ENCODE data around the gene CYTL1. TPM values are rescaled to one million over a fixed set of nuclear protein-coding genes. Genes with fewer than 3 reads are reported as not detected.

The CYTL1 gene
- total RNA-seq, 1 donor from 2014 or later = 16.9 TPM

DNA sequence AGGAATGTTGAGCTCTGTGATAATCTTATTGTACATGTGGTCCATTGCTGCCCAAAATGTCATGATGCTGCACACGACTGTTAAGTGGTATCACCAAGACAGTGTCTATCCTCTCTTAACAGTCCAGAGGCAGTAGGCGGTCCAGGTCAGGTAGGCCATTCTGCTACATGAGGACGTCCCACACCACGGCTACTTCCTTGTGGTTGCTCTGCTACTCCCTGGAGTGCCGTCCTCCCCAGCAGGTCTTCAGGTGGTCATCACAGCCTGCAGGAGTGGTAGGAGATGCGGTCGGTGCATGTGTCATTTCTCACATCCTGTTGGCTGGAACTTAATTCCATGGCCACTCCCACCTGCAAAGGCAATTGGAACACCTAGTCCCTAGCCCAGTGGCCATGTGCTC, 20.5 kb upstream of the CYTL1 start:
- Mint-ChIP-seq H3K9me3 (no peaks in the 10 kb centered on the region), H3K27me3 (ENCODE audit: low read depth) (peaks cover 21% of the 10 kb centered on the region), H3K4me1 (peaks cover 33% of the 10 kb centered on the region), H3K36me3 (no peaks in the 10 kb centered on the region), H3K4me3 (no peak overlapping the region), H3K27ac (no peak overlapping the region)
- DNase-seq (ENCODE audit: low spot score in 2 of 2, unreplicated experiment in 2 of 2) = no peak
- TF ChIP-seq, protein P1, sequence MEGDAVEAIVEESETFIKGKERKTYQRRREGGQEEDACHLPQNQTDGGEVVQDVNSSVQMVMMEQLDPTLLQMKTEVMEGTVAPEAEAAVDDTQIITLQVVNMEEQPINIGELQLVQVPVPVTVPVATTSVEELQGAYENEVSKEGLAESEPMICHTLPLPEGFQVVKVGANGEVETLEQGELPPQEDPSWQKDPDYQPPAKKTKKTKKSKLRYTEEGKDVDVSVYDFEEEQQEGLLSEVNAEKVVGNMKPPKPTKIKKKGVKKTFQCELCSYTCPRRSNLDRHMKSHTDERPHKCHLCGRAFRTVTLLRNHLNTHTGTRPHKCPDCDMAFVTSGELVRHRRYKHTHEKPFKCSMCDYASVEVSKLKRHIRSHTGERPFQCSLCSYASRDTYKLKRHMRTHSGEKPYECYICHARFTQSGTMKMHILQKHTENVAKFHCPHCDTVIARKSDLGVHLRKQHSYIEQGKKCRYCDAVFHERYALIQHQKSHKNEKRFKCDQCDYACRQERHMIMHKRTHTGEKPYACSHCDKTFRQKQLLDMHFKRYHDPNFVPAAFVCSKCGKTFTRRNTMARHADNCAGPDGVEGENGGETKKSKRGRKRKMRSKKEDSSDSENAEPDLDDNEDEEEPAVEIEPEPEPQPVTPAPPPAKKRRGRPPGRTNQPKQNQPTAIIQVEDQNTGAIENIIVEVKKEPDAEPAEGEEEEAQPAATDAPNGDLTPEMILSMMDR (IDR thresholded peaks at IDR 0.05; ENCODE audit: unreplicated experiment) = no peak

- Mint-ChIP-seq H3K4me1 (peaks cover 50% of the 10 kb centered on the region), H3K27ac (peak overlapping the region; percentile 21), H3K4me3 (no peak overlapping the region), H3K27me3 (ENCODE audit: low read depth) (peaks cover 7% of the 10 kb centered on the region), H3K36me3 (no peaks in the 10 kb centered on the region), H3K9me3 (no peaks in the 10 kb centered on the region)
- DNase-seq (ENCODE audit: low spot score in 2 of 2, unreplicated experiment in 2 of 2) = no peak
- TF ChIP-seq, protein P1 (IDR thresholded peaks at IDR 0.05; ENCODE audit: unreplicated experiment) = no peak
Observed at GRCh38 chr4:5037553-5038551, 18.6 kb upstream of the CYTL1 start.

- H3K4me1 Mint-ChIP-seq = peaks cover 51% of the 10 kb centered on the region
- no peak for DNase-seq (ENCODE audit: low spot score in 2 of 2, unreplicated experiment in 2 of 2)
- peak overlapping the region; percentile 87 for H3K27ac Mint-ChIP-seq
- H3K27me3 Mint-ChIP-seq (ENCODE audit: low read depth) = peaks cover 1% of the 10 kb centered on the region
- TF ChIP-seq, protein P1 (IDR thresholded peaks at IDR 0.05; ENCODE audit: unreplicated experiment) = no peak
- no peak overlapping the region for H3K4me3 Mint-ChIP-seq
- H3K36me3 Mint-ChIP-seq = no peaks in the 10 kb centered on the region
- no peaks in the 10 kb centered on the region for H3K9me3 Mint-ChIP-seq
Observed at GRCh38 chr4:5036239-5036638, 17.0 kb upstream of the CYTL1 start.

GRCh38 chr4:5034206-5034605, 14.9 kb upstream of the CYTL1 start:
- Mint-ChIP-seq H3K36me3 (no peaks in the 10 kb centered on the region), H3K27me3 (ENCODE audit: low read depth) (peaks cover 2% of the 10 kb centered on the region), H3K9me3 (no peaks in the 10 kb centered on the region), H3K4me1 (peaks cover 47% of the 10 kb centered on the region), H3K4me3 (no peak overlapping the region), H3K27ac (peak overlapping the region; percentile 23)
- DNase-seq (ENCODE audit: low spot score in 2 of 2, unreplicated experiment in 2 of 2) = no peak
- TF ChIP-seq, protein P1 (IDR thresholded peaks at IDR 0.05; ENCODE audit: unreplicated experiment) = no peak

- TF ChIP-seq, protein P1 (IDR thresholded peaks at IDR 0.05; ENCODE audit: unreplicated experiment) = no peak
- no peaks in the 10 kb centered on the region for H3K9me3 Mint-ChIP-seq
- H3K36me3 Mint-ChIP-seq = no peaks in the 10 kb centered on the region
- peak overlapping the region; percentile 21 for H3K27ac Mint-ChIP-seq
- H3K4me1 Mint-ChIP-seq = peaks cover 47% of the 10 kb centered on the region
- H3K4me3 Mint-ChIP-seq = no peak overlapping the region
- DNase-seq (ENCODE audit: low spot score in 2 of 2, unreplicated experiment in 2 of 2) = no peak
- H3K27me3 Mint-ChIP-seq (ENCODE audit: low read depth) = peaks cover 11% of the 10 kb centered on the region
Observed at GRCh38 chr4:5033281-5033841, 14.1 kb upstream of the CYTL1 start.

All from mesothelial cell of epicardium (in vitro differentiated cells).